NCI-H1436 treated with DMSO at 0.1 percent for 48 hours (cell line): Measurements from ENCODE around the gene GAK.

Source experiments
- DNase-seq: peaks from one replicate; lab custom pipeline; 2025; lab: John Stamatoyannopoulos, UW

The GAK gene

DNA sequence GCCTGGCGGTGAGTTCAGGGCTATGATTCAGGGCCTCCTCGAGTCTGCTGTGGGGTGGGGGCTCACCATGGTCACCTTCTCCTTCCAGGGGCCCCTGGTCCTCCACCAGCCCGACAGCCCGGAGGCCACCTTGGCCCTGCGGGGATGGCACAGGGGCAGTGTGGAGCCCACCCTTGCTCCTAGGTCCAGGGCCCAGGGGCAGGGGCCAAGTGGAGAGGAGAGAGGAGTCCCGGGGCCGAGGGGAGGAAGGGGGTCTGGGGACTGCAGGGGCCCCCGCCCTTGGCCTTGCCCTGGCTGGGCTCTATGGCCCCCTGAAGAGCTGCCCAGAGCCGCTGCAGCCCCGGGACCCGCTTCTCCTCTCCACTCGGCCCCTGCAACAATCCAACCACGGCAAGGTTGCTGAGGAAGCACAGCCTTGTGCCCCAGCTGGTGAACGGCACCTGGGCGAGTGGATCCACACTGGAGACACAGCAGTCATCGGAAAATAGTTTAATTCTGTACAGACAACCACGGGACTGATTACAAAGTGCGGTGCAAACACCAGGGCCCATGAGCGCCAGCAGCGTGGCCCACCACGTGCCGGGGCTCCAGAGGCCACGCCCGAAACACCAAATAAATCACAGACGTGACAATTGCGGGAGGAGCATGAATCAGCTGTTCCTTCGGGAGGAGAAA is 83.2 kb downstream of the GAK start:
- DNase-seq, result no peak

DNA sequence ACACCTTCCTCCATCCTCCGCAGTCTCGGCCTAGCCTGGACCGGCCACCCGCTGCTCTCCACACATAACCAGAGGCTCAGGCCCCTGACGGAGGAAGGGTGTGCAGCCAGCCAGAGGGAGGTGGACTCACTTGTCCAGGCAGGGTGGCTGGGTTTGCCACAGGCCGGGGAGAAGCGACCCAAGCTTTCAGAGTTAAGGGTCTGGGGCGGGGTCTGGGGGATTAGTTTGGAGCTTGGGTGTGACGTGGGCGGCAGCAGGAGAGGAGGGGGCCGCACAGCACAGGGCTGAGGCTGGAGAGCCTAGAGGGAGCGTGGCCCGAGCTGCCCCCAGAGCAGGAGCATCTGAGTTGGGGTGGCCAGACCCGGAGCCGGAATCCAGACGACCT is 83.8 kb downstream of the GAK start:
- no peak for DNase-seq

DNA sequence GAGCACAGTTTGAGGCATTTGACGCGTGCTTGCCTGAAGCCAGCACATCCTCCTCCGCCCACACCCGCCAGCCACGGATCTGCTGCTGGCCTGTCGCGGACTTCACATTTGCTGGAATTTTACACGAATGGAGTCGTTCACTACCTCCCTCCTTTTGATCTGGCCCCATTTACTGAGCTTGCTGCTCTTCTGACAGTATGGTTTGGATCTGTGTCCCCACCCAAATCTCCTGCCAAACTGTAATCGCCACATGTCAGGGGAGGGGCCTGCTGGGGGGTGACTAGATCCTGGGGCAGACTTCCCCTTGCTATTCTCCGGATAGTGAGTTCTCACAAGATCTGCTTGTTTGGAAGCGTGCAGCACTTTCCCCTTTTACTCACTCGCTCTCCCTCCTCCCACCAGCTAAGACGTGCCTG is 86.3 kb downstream of the GAK start:
- no peak for DNase-seq

DNA sequence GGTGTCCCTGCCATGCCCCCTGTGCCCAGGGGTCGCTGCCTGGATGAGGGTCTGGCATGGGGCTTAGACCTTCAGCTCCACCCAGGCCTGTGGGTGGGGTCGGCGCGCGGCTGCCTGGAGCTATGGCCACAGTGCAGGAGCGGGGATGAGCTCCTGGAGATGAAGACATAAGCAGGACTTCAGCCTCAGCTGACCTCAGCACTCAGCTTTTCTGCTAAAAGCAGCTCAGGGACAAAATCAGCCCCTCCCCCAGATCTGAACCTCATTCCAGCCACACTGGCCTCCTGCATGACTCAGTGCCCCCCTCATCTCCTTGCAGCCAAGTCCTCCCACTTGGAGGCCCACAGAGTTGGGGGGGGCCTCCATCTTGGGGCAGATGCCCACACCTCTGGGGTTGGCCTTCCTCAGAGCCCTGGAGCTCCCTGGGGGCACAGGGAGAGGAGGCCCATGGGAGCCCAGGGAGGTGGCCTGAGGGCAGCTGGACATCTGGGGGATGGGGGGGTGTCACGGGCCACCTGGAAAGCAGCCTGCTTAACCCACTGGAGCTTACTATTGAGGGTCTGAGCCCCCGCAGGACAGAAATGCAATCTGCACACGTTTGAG is 86.8 kb downstream of the GAK start:
- no peak for DNase-seq

DNA sequence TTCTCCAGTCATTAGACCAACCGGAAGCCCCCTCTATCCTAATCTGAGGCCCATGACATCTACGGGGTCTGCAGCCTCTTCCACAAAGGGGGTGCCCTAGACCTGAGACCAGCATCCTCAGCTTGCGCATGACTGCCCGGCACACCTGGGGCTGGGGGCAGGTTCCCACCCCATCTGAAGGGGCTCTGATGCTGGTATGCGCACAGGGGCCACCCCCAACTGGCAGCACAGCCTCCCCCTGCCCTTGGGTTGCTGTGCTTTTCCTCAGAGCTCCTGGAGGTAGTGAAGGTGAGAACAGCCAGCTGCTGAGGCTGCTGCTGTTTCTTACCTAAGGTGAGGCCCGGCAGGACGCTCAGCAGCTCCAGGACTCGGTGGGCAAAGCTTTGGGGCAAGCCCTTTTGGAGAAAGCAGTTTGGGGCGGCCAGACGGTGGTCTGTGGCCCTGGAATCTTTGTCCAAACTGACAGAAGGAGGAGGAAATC is 87.3 kb downstream of the GAK start:
- no peak for DNase-seq

DNA sequence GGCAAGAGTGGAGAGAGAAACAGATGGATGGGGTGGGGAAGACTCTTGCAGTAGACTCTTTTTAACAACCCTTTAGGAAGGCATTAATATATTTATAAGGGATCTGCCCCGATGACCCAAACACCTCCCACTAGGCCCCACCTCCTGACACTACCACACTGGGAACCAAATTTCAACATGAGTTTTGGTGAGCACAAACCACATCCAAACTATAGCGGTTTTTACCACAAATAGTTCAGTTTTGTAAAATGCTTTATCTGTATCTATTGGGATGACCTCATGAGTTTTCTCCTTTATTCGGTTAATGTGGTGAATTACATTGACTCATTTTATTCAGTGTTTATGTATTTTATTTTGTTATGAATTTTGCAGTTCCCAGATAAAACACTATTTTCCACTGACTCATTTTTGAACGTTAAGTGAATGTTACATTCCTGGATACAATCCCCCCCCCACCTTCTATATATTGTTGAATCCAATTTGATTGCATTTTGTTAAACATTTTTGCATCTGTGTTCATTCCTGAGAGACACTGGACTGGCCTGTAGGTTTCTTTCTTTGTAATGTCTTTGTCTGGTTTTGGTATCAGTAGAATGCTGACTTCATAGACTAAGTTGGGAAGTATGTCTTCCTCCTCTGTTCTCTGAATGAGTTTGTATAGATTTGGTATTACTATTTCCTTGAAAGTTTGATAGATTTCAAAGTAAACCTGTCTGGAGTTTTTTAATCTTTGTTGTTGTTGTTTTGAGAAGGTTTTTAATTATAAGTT is 92.3 kb downstream of the GAK start:
- DNase-seq, result no peak

DNA sequence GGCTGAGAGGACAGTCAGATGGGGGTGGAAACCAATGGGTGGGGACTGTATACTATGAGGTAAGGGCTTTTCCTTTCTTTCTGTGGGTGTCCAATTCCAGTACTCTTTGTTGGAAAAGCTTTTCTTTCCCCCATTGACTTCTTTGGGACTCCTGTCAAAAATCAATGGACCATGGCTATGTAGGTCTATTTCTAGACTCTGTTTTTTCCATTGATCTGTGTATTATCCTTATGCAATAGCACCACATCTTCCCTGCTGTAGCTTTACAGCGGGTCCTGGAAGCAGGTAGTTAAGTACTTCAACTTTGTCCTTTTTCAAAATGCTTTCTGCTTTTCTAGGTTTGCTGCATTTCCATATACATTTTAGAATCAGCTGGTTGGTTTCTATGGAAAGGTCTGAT is 94.3 kb downstream of the GAK start:
- DNase-seq, result no peak

DNA sequence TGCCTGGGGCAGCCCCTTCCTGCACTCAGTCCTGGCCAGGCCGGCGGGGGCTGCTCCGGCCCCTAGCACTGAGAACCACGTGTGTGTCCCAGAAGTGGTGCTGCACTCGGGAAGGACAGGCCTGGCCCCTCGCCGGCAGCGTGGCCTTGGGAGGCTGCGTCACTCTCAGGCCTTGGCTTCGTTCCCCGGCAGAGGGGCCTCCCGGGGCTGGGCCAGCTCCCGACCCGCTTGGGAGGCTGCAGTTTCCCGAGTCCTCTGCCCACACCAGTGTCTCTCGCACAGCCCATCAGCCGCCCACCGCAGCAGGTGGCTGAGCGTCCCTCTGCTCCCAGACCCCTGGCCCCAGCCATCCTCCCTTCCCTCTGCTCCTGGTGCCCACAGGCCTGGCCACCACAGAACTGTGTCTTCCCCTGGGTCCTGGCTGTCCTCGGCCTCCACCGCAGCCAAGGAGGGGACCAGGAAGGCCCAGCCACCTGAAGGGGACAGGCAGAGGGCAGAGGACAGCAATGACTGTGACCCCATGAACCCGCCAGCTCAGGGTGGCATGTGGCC is 95.3 kb downstream of the GAK start:
- no peak for DNase-seq

DNA sequence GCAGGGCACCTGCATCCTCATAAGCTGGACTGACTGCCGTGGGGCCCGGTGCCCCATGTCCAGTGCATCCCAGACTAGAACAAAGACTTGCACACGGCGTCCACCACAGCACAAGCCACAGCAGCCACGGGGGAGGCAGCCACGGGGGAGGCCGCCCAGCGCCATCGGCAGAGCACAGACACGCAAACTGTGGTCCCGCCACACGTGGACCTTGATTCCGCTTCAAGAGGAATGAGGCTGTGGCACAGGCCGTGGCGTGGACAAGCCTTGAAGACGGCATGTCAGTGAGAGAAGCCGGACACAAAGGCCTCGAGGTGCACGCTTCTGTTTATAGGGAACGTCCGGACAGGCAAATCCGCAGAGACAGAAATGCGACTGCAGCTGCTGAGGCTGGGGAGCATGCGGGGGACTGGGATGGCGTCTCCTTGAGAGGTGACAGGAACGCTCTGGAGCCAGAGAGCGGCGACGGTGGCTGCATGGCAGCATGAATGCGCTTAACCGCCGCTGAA is 96.1 kb downstream of the GAK start:
- no peak for DNase-seq

DNA sequence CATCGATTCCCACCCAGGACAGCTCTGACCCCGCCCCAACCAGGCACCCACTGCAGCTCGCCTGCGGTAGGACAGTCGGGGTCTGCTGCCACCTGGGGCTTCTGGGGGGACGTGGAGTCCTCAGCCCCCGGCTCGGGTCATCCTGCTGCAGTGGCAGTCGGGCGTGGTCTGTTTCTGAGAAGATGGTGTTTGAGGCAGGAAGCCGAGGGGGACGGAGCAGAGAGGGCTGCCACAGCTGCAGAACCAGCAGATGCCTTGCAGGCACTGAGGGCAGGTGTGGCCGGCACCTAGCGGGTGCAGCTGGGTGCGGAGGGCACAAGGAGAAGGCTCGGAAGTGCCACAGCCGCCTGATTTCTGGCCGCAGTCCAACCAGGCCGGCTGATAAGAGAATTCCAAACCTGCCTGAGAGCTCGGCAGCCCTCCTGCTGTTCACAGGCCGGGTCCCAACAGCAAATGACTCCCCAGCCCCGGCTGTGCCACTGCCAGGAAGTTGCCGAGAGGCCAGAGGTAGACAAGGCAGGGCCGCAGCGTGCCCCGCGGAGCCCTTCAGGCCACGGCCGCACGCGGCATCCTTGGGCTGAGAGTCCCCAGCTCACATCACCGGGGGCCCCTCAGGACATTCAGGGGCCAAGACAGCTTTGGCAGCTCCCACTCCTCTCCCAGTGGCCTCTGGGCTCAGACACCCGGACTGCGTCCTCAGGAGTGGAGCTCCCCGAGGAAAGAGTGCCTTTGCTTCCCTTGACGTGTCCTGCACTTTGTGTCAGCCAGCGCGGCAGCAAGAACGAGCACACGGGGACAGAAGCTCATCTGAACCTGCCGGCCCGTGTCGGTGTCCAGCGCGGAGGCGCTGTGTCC is 96.7 kb downstream of the GAK start:
- no peak for DNase-seq

DNA sequence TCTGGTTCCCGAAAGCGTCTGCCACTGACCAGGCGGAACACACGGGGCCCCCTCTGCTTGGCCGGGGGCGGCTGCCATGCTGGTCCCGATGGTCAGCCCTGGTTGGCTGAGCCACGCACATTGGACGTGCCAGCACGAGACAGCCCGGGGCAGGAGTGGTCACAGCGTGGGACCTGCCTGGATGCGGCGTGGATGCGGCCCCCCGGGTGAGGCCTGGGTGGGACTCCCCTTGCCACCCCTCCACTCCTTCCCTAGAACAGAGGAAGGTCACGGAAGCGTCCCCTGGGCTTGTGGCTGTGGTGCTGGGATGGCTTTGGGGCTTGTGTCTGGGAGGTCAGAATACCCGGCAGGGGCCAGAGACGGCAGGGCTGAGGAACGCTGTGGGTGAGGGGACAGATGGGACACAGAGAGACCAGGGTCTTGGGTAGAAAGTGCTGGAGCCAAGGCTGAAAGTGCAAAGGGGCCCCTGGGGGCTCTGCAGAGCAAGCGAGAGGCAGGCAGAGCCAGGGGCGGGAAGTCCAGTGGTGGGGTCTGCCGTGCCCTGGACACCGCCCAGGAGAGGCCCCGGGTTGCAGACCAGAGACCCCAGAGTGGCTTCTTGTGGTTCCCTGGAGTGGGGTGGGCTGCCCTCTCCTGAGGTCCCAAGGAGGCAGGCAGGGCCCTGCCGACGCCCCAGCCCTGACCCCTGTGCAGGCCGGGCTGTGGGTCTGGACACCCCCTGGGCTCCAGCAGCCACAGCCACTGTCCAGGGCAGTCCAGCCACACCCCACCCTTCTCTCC is 97.6 kb downstream of the GAK start:
- DNase-seq, result no peak

DNA sequence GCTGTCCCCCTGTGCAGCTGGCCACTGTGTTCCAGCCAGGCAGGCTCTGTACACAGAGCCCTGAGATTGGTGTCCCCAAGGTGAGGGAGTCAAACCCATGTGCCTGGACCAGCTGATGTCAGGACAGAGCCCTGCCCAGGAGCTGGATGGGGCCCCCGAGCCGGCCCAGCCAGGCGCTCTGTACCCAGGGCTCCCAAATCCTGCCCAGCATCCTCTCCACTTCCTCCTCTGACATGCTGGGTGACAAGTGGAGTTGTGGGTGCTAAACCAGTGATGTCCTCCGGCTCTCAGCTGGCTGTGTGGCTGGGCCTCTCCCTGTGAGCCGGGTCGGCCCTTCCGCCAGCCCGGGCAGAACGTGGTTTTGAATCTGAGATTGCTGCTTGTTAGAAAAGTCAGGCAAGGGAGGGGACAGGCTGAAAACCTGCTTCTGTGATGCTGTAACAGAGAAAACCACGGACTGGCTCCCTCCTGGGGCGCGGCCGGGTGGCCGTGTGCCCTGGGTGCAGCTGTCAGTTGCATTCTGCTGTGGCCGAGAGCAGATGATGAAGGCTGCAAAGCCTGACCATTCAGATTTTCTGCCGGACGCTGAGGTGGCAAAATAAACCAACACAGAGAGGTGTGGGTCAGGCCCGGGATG is 98.3 kb downstream of the GAK start:
- DNase-seq, result no peak

DNA sequence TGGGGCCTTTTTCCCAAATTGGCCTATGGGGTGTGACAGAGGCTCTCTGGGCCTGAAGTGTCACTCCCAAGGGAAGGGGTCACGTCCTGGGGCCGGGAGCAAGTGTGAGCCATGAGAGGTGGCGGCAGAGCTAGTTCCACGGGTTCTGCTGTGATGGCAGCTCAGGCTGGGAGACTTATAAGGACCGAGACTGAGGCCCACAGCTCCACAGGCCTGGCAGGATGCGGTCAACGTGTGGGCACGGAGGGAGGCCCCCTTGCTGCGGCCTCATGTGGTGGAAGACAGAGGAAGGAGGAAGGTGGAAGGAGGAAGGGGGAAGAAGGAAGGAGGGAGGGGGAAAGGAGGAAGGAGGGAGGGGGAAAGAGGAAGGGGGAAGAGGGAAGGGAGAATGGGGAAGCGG is 99.0 kb downstream of the GAK start:
- DNase-seq, result no peak

DNA sequence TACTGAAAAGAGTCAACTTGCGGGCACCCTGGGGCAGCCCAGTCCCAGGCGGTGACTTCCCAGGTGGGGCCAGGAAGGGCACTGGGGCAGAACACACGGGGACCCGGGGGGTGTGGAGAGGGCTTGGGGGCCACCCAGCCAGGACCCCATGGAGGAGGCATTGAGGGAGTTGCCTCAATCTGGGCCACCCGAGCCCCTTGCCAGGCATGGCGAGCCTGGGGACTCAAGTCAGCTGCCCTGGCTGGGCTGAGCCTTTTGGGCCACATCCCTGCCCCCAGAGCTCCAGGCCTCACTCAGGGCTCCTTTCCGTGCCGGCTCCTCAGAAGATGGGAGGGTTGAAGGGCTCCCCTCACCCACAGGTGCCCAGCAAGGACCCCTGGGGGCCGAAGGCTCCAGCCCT is 99.6 kb downstream of the GAK start:
- DNase-seq, result no peak

DNA sequence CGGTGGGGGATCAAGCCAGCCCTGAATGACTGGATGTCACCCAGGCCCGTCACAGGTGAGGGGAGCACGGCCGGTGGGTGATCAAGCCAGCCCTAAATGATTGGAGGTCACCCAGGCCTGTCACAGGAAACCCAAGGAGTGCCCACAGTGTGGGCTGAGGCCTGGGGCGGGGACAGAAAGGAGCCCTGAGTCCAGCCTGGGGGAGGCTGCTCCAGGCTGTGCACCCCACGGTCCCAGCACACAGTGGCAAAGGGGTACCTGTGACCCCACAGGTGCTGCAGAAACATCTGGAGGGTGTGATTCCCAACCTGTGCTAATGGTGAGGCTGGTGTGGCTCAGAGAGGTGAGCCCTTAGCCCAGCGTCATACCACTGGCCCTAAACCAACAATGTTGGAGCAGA is 100.0 kb downstream of the GAK start:
- no peak for DNase-seq

DNA sequence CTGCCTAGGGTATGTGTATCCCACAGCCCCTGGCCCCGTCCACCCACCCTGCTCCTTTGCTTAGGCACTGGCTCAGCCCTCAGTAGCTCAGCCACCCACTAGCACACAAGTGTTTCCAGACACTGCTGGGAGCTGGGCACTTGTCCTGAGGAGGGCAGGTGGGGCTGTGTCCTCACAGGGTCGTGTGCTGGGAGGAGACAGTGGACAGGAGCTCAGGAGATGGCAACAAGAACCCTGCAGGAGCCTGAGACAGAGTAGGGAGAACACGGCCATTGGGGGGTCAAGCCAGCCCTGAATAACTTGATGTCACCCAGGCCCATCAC is 100.7 kb downstream of the GAK start:
- DNase-seq, result no peak

DNA sequence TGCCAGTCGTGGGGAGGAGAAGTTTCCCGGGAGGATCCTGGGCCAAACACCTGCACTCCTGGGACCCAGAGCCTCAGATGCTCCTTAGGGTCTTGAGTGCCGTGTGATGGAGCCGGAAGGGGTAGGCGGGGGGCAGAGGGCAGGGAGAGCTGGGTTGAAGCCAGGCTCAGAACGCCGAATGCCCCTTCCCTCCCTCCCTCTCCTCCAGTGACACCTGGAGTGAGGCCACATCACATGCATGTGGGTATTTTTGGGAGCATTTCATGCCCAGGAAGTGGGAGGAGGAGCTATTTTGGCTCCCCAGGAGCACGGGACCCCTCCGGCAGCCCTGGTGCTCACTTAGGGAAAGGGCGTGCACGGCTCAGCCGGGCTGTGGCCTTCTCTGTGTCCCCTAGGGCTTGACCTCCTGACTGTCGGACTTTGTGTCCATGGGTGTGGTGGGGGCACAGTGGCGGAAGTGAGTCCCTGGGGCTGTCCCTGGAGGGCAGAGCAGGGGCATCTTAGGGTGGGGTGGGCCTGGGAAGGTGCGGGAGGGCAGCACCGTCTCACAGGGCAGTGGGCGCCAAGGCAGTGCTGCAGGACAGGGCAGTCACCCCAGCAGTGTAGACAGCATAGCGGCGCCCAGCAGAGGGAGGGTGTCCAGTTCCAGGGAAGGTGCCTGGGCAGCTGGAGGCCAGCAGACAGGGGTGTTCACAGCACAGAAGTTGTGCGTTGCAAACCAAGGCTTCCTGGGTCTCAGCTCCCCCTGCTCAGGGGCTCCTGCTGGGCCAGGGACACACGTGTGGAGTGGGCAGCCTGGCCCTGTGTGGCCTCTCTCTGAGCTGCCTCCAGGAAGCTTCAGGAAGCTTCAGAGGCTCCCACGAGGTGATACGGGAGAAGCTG is 101.3 kb downstream of the GAK start:
- no peak for DNase-seq

DNA sequence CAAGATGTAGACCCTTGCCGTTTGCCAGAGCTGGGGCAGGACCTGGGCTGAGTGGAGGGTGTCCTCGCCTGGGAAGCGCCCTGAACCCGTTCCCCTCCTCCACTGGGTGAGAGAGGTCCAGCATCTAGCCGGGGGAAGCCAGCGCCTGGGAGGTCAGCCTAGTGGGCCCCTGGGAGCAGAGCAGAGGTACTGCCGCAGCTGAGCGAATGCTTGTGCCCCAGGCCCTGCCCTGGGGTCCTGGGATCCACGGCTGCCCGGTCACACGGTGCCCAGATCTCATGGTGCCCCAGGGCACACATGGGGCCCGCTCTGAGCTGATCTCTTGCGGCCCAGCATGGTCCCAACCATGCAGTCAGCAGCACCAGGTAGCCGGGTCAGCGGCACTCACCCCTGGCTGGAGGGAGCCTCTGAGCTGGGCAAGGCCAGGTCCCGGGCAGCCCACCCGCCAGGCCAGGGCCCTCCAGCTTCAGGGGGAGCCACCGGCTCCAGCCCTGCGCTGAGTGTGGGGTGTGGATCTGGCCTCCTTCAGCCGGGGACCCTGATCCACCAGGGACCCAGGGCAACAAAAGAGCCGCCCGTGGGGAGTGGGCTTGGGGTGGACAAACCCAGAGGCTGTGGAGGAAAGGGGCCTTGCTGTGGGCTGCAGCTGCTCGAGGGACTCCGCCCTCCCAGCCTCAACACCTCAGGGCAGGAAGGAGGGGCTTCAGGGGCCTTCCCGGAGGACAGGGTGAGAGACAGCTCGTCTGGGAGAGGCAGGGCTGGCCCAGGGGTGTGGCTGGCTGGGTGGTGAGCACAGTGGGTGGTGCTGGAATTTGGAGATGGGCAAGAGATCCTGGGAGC is 102.1 kb downstream of the GAK start:
- no peak for DNase-seq

DNA sequence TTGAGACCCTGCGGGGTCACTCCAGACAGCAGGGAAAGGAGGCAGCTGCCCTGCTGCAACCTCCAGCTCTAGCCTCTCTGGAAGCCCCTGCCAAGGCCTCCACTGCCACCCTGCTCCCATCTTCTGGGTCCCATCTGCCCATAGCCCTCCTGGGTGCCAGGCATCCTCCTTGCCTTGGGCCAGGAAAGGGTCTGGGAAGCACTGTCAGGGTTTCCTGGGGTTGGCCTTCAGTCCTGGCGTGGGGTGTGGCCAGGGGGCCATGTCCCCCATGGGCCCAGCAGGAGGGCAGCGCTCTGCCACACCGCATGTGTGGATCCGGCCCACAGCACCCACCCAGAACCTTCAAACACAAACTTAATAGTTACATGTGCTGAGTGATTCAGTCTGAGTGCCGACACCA is 102.8 kb downstream of the GAK start:
- no peak for DNase-seq
